HEK293 (cell line): ENCODE results near the gene ABCF2.

ENCODE experiments used
- HOXD13 ChIP-seq: sonication (generic); formaldehyde crosslinking; IDR thresholded peaks from 2 replicates; pipeline ENCODE4 v1.8.0; 2022; ENCODE audit warnings: missing genetic modification reagents, borderline replicate concordance
- REPIN1 ChIP-seq: fragments of 450-650 bp; formaldehyde crosslinking; IDR thresholded peaks from 2 replicates; pipeline ENCODE4 v1.5.1; 2017; ENCODE audit warnings: missing biosample characterization, missing genetic modification characterization, low read depth
- ZIC2 ChIP-seq: fragments of 450-650 bp; formaldehyde crosslinking; IDR thresholded peaks from 2 replicates; pipeline ENCODE4 v1.5.1; 2016; ENCODE audit warnings: missing biosample characterization, missing genetic modification characterization
- ZNF10 ChIP-seq: fragments of 450-650 bp; formaldehyde crosslinking; IDR thresholded peaks from 2 replicates; pipeline ENCODE4 v1.5.1; 2017; ENCODE audit warnings: missing biosample characterization, missing genetic modification characterization
- ZNF121 ChIP-seq: fragments of 450-650 bp; formaldehyde crosslinking; IDR thresholded peaks from 2 replicates; pipeline ENCODE4 v1.5.1; 2016; ENCODE audit warnings: missing biosample characterization, missing genetic modification characterization
- ZNF138 ChIP-seq: fragments of 450-650 bp; formaldehyde crosslinking; IDR thresholded peaks from 2 replicates; pipeline ENCODE4 v1.5.1; 2016; ENCODE audit warnings: missing biosample characterization, missing genetic modification characterization, borderline replicate concordance
- ZNF184 ChIP-seq: fragments of 450-650 bp; IDR thresholded peaks from 2 replicates; pipeline ENCODE4 v1.5.1; 2018; ENCODE audit warnings: missing biosample characterization, mild to moderate bottlenecking, missing genetic modification characterization
- ZNF366 ChIP-seq: fragments of 450-650 bp; formaldehyde crosslinking; conservative IDR thresholded peaks from 2 replicates; pipeline ENCODE4 v1.5.1; 2016; ENCODE audit warnings: missing biosample characterization, missing genetic modification characterization
- ZNF416 ChIP-seq: fragments of 450-650 bp; formaldehyde crosslinking; IDR thresholded peaks from 2 replicates; pipeline ENCODE4 v1.5.1; 2016; ENCODE audit warnings: missing biosample characterization, missing genetic modification characterization
- ZNF529 ChIP-seq: fragments of 450-650 bp; formaldehyde crosslinking; IDR thresholded peaks from 2 replicates; pipeline ENCODE4 v1.5.1; 2017; ENCODE audit warnings: missing genetic modification characterization, missing biosample characterization; ENCODE audit not compliant: insufficient replicate concordance
- ZNF548 ChIP-seq: fragments of 450-650 bp; formaldehyde crosslinking; IDR thresholded peaks from 2 replicates; pipeline ENCODE4 v1.5.1; 2016; ENCODE audit warnings: missing biosample characterization, missing genetic modification characterization
- ZNF624 ChIP-seq: fragments of 450-650 bp; formaldehyde crosslinking; IDR thresholded peaks from 2 replicates; pipeline ENCODE4 v1.5.1; 2017; ENCODE audit warnings: missing biosample characterization, missing genetic modification characterization
- ZSCAN16 ChIP-seq: fragments of 450-650 bp; formaldehyde crosslinking; IDR thresholded peaks from 2 replicates; pipeline ENCODE4 v1.5.1; 2016; ENCODE audit warnings: missing biosample characterization, missing genetic modification characterization
- TF ChIP-seq, protein P1 (sequence below): fragments of 450-650 bp; IDR thresholded peaks from 2 replicates; pipeline ENCODE4 v1.5.1; 2018; ENCODE audit warnings: missing biosample characterization, mild to moderate bottlenecking, missing genetic modification characterization
- TF ChIP-seq, protein P2 (sequence below): fragments of 450-650 bp; formaldehyde crosslinking; IDR thresholded peaks from 2 replicates; pipeline ENCODE4 v1.5.1; 2016; ENCODE audit warnings: missing biosample characterization, missing genetic modification characterization
- TF ChIP-seq, protein P3 (sequence below): fragments of 450-650 bp; formaldehyde crosslinking; IDR thresholded peaks from 2 replicates; pipeline ENCODE4 v1.5.1; 2016; ENCODE audit warnings: missing biosample characterization, missing genetic modification characterization
- TF ChIP-seq, protein P4 (sequence below): fragments of 450-650 bp; formaldehyde crosslinking; IDR thresholded peaks from 2 replicates; pipeline ENCODE4 v1.5.1; 2017; ENCODE audit warnings: missing biosample characterization, missing genetic modification characterization
- TF ChIP-seq, protein P5 (sequence below): fragments of 450-650 bp; formaldehyde crosslinking; IDR thresholded peaks from 2 replicates; pipeline ENCODE4 v1.5.1; 2016; ENCODE audit warnings: missing biosample characterization, missing genetic modification characterization
- TF ChIP-seq, protein P6 (sequence below): fragments of 450-650 bp; formaldehyde crosslinking; IDR thresholded peaks from 2 replicates; pipeline ENCODE4 v1.5.1; 2016; ENCODE audit warnings: missing biosample characterization, missing genetic modification characterization
- TF ChIP-seq, protein P7 (sequence below): fragments of 450-650 bp; formaldehyde crosslinking; IDR thresholded peaks from 2 replicates; pipeline ENCODE4 v1.5.1; 2017; ENCODE audit warnings: missing biosample characterization, missing genetic modification characterization
- TF ChIP-seq, protein P8 (sequence below): fragments of 450-650 bp; formaldehyde crosslinking; IDR thresholded peaks from 2 replicates; pipeline ENCODE4 v1.5.1; 2017; ENCODE audit warnings: missing biosample characterization, missing genetic modification characterization

ABCF2 gene

DNA sequence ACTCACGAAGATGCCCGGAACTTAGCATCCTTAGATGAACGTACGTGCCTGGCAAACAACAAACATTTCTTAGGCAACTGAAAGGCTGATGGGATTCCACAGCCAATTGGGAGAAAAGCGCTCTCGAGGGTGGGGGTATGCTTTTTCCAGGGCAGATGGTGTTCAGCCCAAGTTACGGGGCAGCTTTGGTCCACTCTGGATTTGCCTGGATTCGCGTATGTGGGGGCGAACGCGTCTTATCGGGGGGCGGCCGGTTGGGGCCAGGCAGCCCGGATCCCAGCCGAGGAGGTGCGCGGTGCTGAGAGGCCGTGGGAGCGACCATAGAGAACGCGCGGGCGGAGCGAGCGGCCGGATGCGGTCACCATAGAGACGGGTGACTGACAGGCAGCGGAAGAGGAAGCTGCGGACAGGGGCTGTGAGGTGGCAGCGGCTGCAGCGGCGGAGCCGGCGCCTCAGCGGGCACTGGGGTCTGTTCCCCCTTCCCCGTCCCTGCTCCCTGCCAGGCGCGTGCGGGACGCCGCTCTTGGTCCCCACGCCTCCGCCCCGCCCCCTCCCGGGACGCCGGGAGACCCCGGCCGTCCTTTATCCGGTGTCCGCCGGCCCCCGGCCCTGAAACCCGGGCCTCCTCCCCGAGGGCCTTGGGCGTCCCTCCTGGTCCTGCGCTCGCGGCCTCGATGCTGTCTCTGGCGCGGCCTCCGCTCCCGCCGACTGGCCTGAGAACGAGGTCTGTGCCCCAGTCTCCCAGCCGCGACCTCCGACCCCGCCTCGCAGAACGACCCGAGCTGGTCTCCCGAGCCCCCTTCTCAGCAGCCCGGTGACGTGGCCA lies 5.3 kb upstream of the ABCF2 start, which contains the start of gene CHPF2 (continued):
- TF ChIP-seq ZNF529 (tag by site-specific recombination) (no peak), ZNF624 (no peak), REPIN1 (no peak), ZNF416 (tag by site-specific recombination) (no peak), ZNF10 (tag by site-specific recombination) (no peak), ZNF184 (tag by site-specific recombination) (no peak), ZNF121 (tag by site-specific recombination) (no peak), ZNF548 (no peak), ZIC2 (no peak), ZNF138 (tag by site-specific recombination) (no peak), ZNF366 (tag by site-specific recombination) (no peak), ZSCAN16 (tag by site-specific recombination) (no peak), HOXD13 (no peak)
- TF ChIP-seq, protein P1, sequence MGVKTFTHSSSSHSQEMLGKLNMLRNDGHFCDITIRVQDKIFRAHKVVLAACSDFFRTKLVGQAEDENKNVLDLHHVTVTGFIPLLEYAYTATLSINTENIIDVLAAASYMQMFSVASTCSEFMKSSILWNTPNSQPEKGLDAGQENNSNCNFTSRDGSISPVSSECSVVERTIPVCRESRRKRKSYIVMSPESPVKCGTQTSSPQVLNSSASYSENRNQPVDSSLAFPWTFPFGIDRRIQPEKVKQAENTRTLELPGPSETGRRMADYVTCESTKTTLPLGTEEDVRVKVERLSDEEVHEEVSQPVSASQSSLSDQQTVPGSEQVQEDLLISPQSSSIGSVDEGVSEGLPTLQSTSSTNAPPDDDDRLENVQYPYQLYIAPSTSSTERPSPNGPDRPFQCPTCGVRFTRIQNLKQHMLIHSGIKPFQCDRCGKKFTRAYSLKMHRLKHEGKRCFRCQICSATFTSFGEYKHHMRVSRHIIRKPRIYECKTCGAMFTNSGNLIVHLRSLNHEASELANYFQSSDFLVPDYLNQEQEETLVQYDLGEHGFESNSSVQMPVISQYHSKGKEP (tag by site-specific recombination), result no peak
- TF ChIP-seq, protein P2, sequence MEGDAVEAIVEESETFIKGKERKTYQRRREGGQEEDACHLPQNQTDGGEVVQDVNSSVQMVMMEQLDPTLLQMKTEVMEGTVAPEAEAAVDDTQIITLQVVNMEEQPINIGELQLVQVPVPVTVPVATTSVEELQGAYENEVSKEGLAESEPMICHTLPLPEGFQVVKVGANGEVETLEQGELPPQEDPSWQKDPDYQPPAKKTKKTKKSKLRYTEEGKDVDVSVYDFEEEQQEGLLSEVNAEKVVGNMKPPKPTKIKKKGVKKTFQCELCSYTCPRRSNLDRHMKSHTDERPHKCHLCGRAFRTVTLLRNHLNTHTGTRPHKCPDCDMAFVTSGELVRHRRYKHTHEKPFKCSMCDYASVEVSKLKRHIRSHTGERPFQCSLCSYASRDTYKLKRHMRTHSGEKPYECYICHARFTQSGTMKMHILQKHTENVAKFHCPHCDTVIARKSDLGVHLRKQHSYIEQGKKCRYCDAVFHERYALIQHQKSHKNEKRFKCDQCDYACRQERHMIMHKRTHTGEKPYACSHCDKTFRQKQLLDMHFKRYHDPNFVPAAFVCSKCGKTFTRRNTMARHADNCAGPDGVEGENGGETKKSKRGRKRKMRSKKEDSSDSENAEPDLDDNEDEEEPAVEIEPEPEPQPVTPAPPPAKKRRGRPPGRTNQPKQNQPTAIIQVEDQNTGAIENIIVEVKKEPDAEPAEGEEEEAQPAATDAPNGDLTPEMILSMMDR (tag by site-specific recombination), result no peak
- TF ChIP-seq, protein P3, sequence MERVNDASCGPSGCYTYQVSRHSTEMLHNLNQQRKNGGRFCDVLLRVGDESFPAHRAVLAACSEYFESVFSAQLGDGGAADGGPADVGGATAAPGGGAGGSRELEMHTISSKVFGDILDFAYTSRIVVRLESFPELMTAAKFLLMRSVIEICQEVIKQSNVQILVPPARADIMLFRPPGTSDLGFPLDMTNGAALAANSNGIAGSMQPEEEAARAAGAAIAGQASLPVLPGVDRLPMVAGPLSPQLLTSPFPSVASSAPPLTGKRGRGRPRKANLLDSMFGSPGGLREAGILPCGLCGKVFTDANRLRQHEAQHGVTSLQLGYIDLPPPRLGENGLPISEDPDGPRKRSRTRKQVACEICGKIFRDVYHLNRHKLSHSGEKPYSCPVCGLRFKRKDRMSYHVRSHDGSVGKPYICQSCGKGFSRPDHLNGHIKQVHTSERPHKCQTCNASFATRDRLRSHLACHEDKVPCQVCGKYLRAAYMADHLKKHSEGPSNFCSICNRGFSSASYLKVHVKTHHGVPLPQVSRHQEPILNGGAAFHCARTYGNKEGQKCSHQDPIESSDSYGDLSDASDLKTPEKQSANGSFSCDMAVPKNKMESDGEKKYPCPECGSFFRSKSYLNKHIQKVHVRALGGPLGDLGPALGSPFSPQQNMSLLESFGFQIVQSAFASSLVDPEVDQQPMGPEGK (tag by site-specific recombination), result peak; percentile 88
- TF ChIP-seq, protein P4, sequence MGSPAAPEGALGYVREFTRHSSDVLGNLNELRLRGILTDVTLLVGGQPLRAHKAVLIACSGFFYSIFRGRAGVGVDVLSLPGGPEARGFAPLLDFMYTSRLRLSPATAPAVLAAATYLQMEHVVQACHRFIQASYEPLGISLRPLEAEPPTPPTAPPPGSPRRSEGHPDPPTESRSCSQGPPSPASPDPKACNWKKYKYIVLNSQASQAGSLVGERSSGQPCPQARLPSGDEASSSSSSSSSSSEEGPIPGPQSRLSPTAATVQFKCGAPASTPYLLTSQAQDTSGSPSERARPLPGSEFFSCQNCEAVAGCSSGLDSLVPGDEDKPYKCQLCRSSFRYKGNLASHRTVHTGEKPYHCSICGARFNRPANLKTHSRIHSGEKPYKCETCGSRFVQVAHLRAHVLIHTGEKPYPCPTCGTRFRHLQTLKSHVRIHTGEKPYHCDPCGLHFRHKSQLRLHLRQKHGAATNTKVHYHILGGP (tag by site-specific recombination), result no peak
- TF ChIP-seq, protein P5, sequence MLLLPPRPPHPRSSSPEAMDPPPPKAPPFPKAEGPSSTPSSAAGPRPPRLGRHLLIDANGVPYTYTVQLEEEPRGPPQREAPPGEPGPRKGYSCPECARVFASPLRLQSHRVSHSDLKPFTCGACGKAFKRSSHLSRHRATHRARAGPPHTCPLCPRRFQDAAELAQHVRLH, result peak; percentile 15; the same call in 1 of the 2 replicates
- TF ChIP-seq, protein P6, sequence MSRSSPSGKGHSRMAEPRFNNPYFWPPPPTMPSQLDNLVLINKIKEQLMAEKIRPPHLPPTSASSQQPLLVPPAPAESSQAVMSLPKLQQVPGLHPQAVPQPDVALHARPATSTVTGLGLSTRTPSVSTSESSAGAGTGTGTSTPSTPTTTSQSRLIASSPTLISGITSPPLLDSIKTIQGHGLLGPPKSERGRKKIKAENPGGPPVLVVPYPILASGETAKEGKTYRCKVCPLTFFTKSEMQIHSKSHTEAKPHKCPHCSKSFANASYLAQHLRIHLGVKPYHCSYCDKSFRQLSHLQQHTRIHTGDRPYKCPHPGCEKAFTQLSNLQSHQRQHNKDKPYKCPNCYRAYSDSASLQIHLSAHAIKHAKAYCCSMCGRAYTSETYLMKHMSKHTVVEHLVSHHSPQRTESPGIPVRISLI (tag by site-specific recombination), result no peak
- TF ChIP-seq, protein P7, sequence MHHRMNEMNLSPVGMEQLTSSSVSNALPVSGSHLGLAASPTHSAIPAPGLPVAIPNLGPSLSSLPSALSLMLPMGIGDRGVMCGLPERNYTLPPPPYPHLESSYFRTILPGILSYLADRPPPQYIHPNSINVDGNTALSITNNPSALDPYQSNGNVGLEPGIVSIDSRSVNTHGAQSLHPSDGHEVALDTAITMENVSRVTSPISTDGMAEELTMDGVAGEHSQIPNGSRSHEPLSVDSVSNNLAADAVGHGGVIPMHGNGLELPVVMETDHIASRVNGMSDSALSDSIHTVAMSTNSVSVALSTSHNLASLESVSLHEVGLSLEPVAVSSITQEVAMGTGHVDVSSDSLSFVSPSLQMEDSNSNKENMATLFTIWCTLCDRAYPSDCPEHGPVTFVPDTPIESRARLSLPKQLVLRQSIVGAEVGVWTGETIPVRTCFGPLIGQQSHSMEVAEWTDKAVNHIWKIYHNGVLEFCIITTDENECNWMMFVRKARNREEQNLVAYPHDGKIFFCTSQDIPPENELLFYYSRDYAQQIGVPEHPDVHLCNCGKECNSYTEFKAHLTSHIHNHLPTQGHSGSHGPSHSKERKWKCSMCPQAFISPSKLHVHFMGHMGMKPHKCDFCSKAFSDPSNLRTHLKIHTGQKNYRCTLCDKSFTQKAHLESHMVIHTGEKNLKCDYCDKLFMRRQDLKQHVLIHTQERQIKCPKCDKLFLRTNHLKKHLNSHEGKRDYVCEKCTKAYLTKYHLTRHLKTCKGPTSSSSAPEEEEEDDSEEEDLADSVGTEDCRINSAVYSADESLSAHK (tag by site-specific recombination), result no peak
- TF ChIP-seq, protein P8, sequence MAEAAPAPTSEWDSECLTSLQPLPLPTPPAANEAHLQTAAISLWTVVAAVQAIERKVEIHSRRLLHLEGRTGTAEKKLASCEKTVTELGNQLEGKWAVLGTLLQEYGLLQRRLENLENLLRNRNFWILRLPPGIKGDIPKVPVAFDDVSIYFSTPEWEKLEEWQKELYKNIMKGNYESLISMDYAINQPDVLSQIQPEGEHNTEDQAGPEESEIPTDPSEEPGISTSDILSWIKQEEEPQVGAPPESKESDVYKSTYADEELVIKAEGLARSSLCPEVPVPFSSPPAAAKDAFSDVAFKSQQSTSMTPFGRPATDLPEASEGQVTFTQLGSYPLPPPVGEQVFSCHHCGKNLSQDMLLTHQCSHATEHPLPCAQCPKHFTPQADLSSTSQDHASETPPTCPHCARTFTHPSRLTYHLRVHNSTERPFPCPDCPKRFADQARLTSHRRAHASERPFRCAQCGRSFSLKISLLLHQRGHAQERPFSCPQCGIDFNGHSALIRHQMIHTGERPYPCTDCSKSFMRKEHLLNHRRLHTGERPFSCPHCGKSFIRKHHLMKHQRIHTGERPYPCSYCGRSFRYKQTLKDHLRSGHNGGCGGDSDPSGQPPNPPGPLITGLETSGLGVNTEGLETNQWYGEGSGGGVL (tag by site-specific recombination), result 0 out of 2 replicates have a peak, but pooled peaks have one; percentile 5
